ENCODE results near the gene RMDN2.
"Not testable (repeated sequence)": the region's sequence is repeated elsewhere in the genome, so short reads cannot be mapped to it uniquely, and the experiment has no call there.

RMDN2 gene

DNA sequence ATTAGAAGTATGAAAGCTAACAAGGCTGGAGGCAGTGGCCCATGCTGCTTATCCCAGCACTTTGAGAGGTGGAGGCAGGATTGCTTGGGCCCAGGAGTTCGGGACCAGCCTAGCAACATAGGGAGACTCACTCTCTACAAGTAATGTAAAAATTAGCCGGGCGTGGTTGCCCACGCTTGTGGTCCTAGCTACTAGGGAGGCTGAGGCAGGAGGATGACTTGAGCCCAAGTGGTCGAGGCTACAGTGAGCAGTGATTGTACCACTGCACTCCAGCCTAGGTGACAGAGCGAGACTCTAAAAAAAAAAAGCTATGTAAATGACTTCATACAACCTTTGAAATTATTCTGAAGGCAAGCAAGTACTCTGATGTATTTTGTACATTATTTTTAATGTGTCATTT lies 1.5 kb downstream of the RMDN2 start:
- no peak overlapping the region for H3K4me3 ChIP-seq (ENCODE audit: low read depth, low read length)
- no peak for DNase-seq (ENCODE audit: low read depth)
- TF ChIP-seq, protein P1, sequence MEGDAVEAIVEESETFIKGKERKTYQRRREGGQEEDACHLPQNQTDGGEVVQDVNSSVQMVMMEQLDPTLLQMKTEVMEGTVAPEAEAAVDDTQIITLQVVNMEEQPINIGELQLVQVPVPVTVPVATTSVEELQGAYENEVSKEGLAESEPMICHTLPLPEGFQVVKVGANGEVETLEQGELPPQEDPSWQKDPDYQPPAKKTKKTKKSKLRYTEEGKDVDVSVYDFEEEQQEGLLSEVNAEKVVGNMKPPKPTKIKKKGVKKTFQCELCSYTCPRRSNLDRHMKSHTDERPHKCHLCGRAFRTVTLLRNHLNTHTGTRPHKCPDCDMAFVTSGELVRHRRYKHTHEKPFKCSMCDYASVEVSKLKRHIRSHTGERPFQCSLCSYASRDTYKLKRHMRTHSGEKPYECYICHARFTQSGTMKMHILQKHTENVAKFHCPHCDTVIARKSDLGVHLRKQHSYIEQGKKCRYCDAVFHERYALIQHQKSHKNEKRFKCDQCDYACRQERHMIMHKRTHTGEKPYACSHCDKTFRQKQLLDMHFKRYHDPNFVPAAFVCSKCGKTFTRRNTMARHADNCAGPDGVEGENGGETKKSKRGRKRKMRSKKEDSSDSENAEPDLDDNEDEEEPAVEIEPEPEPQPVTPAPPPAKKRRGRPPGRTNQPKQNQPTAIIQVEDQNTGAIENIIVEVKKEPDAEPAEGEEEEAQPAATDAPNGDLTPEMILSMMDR (conservative IDR thresholded peaks at IDR 0.05; ENCODE audit: low read depth, low read length), result no peak

- TF ChIP-seq, protein P1 (conservative IDR thresholded peaks at IDR 0.05; ENCODE audit: low read depth, low read length), result no peak
- no peak overlapping the region for H3K4me3 ChIP-seq (ENCODE audit: low read depth, low read length)
- DNase-seq (ENCODE audit: low read depth), result no peak
Observed at GRCh38 chr2:37928377-37928776, 3.3 kb downstream of the RMDN2 start.

DNA sequence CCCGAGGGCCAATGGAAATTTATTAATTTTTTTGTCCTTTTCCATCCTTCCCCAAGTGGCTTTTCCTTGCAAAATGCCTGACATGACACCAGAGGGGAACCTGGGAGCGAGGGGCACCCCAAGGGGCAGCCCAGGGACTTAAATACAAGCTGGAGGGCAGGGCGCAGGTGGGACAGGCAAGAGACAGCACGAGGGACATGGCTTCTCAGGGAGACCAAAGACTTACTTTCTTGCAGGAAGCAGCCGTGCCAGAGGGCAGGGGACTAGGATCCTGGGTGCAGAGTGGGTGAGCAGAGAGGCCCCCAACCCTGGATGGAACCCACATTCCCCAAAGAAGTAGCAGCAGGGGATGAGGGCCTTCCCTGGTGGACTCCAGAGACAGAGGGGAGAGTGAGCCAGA lies 5.3 kb downstream of the RMDN2 start:
- not testable (repeated sequence) for DNase-seq (ENCODE audit: low read depth); H3K4me3 ChIP-seq (ENCODE audit: low read depth, low read length)

DNA sequence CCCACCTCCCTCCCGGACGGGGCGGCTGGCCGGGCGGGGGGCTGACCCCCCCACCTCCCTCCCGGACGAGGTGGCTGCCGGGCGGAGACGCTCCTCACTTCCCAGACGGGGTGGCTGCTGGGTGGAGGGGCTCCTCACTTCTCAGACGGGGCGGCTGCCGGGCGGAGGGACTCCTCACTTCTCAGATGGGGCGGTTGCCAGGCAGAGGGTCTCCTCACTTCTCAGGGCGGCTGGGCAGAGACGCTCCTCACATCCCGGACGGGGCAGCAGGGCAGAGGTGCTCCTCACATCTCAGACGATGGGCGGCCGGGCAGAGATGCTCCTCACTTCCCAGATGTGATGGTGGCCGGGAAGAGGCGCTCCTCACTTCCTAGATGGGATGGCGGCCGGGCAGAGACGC lies 7.8 kb downstream of the RMDN2 start:
- DNase-seq (ENCODE audit: low read depth); H3K4me3 ChIP-seq (ENCODE audit: low read depth, low read length): not testable (repeated sequence)

GRCh38 chr2:37934591-37935513 lies 9.8 kb downstream of the RMDN2 start:
- TF ChIP-seq, protein P1 (conservative IDR thresholded peaks at IDR 0.05; ENCODE audit: low read depth, low read length), result no peak
- DNase-seq (ENCODE audit: low read depth), result no peak
- H3K4me3 ChIP-seq (ENCODE audit: low read depth, low read length), result no peak overlapping the region

GRCh38 chr2:37937568-37937967 lies 12.5 kb downstream of the RMDN2 start:
- H3K4me3 ChIP-seq (ENCODE audit: low read depth, low read length), result not testable (repeated sequence)
- DNase-seq (ENCODE audit: low read depth), result peak; percentile 15

GRCh38 chr2:37941267-37941666 lies 16.2 kb downstream of the RMDN2 start:
- DNase-seq (ENCODE audit: low read depth); H3K4me3 ChIP-seq (ENCODE audit: low read depth, low read length): not testable (repeated sequence)

DNA sequence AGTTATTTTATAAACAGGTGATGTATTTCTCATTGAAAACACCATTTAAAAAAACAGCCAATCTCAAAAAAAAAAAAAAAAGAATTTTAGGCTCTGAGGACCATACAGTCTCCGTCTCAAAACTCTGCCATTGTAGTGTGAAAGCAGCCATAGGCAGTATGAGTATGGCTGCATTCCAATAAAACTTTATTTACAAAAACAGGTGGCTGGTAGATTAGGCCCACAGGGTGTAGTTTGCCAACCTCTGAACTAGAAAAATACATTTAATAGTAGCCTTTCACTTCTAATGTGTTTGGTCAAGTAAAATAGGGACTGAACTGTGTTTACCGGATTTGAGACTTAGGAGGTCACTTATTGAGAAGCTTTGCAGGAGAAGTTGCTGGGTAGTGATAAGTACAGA lies 19.2 kb downstream of the RMDN2 start:
- no peak overlapping the region for H3K4me3 ChIP-seq (ENCODE audit: low read depth, low read length)
- DNase-seq (ENCODE audit: low read depth), result no peak

GRCh38 chr2:37947306-37947705 lies 22.2 kb downstream of the RMDN2 start:
- no peak for DNase-seq (ENCODE audit: low read depth)
- no peak overlapping the region for H3K4me3 ChIP-seq (ENCODE audit: low read depth, low read length)
- TF ChIP-seq, protein P1 (conservative IDR thresholded peaks at IDR 0.05; ENCODE audit: low read depth, low read length), result no peak

More for the DNA sequence above, 19.2 kb downstream of the RMDN2 start:
- TF ChIP-seq, protein P1 (conservative IDR thresholded peaks at IDR 0.05; ENCODE audit: low read depth, low read length), result no peak

DNA sequence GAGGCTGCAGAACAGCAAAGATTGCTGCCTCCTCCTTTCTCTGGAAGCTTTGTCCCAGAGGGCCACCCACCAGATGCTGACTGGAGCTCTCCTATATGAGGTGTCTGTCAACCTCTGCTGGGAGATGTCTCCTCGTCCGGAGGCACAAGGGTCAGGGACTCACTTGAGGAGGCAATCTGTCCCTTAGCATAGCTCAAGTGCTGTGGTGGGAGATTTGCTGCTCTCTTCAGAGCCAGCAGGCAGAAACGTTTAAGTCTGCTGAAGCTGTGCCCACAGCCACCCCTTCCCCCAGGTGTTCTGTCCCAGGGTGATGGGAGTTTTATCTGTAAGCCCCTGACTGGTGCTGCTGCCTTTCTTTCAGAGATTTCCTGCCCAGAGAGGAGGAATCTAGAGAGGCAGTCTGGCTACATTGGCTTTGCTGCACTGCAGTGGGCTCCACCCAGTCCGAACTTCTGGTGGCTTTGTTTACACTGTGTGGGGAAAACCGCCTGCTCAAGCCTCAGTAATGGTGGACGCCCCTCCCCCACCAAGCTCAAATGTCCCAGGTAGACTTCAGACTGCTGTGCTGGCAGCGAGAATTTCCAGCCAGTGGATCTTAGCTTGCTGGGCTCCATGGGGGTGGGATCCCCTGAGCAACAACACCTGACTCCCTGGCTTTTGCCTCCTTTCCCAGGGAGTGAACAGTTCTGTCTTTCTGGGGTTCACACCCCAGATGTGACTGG lies 37.1 kb downstream of the RMDN2 start:
- H3K4me3 ChIP-seq (ENCODE audit: low read depth, low read length), result not testable (repeated sequence)
- DNase-seq (ENCODE audit: low read depth), result peak; percentile 6

GRCh38 chr2:37962740-37963121 lies 37.6 kb downstream of the RMDN2 start:
- H3K4me3 ChIP-seq (ENCODE audit: low read depth, low read length); DNase-seq (ENCODE audit: low read depth): not testable (repeated sequence)

DNA sequence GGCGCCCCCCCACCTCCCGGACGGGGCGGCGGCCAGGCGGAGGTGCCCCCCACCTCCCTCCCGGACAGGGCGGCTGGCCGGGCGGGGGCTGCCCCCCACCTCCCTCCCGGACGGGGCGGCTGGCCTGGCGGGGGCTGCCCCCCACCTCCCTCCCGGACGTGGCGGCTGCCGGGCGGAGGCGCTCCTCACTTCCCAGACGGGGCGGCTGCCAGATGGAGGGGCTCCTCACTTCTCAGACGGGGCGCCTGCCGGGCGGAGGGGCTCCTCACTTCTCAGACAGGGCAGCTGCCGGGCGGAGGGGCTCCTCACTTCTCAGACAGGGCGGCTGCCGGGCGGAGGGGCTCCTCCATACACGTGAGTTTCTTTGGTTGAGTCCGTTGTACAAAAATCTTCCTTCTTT lies 38.8 kb downstream of the RMDN2 start:
- H3K4me3 ChIP-seq (ENCODE audit: low read depth, low read length); DNase-seq (ENCODE audit: low read depth): not testable (repeated sequence)
